Stimulated activated CD4-positive, alpha-beta T cell treated with anti-CD3 and anti-CD28 coated beads, Interleukin-12 subunit alpha, Interleukin-12 subunit beta, amount 100 ng/mL, for 24 hours (primary cell): Measurements from ENCODE around the gene KSR1.

Source experiments
- DNase-seq, 2 experiments: peaks; one replicate each; pipeline ENCODE4 v3.0.0-alpha.2; 2020; ENCODE audit warnings: low read depth in 2 of 2

Gene KSR1

GRCh38 chr17:27473748-27474609 lies 17.7 kb downstream of the KSR1 start:
- DNase-seq, result peak; percentile 65 to 74

- peak in 1 of 2 experiments; percentile 44 for DNase-seq
Observed at GRCh38 chr17:27475070-27475673, 18.9 kb downstream of the KSR1 start.

GRCh38 chr17:27475981-27476895 lies 20.0 kb downstream of the KSR1 start:
- DNase-seq, result no peak

- DNase-seq, result no peak
Observed at GRCh38 chr17:27477050-27477888, 21.0 kb downstream of the KSR1 start.

- no peak for DNase-seq
Observed at GRCh38 chr17:27477971-27478684, 21.9 kb downstream of the KSR1 start.

- DNase-seq, result no peak
Observed at GRCh38 chr17:27478901-27479538, 22.8 kb downstream of the KSR1 start.

GRCh38 chr17:27479838-27480237 lies 23.6 kb downstream of the KSR1 start:
- no peak for DNase-seq

- DNase-seq, result no peak
Observed at GRCh38 chr17:27480699-27481098, 24.5 kb downstream of the KSR1 start.

GRCh38 chr17:27481327-27481726 lies 25.1 kb downstream of the KSR1 start:
- DNase-seq, result no peak

- no peak for DNase-seq
Observed at GRCh38 chr17:27485125-27485524, 28.9 kb downstream of the KSR1 start.

GRCh38 chr17:27485716-27486495 lies 29.7 kb downstream of the KSR1 start:
- DNase-seq, result no peak

- DNase-seq, result no peak
Observed at GRCh38 chr17:27486741-27487140, 30.5 kb downstream of the KSR1 start.

- DNase-seq, result no peak
Observed at GRCh38 chr17:27488231-27488630, 32.0 kb downstream of the KSR1 start.

- DNase-seq, result no peak
Observed at GRCh38 chr17:27489045-27489715, 32.9 kb downstream of the KSR1 start.

- DNase-seq, result no peak
Observed at GRCh38 chr17:27490391-27490790, 34.1 kb downstream of the KSR1 start.

GRCh38 chr17:27491713-27492190 lies 35.5 kb downstream of the KSR1 start:
- DNase-seq, result no peak

GRCh38 chr17:27492470-27492869 lies 36.2 kb downstream of the KSR1 start:
- DNase-seq, result no peak

GRCh38 chr17:27493088-27493487 lies 36.8 kb downstream of the KSR1 start:
- DNase-seq, result no peak
